GM19324 (cell line): Measurements from ENCODE around the gene CHTF18.
"Not testable (repeated sequence)": the region's sequence is repeated elsewhere in the genome, so short reads cannot be mapped to it uniquely, and the experiment has no call there.

Experiments
- ATAC-seq: cut with Tn5 transposase; IDR thresholded peaks from one replicate; pipeline ENCODE4 v1.9.1; 2021; ENCODE audit warnings: mild to moderate bottlenecking, moderate library complexity; ENCODE audit not compliant: unreplicated experiment, low FRiP score

CHTF18 gene

GRCh38 chr16:822909-823297 lies 34.5 kb downstream of the CHTF18 start:
- no peak for ATAC-seq

GRCh38 chr16:824194-824593 lies 35.8 kb downstream of the CHTF18 start:
- no peak for ATAC-seq

GRCh38 chr16:824601-825000 lies 36.2 kb downstream of the CHTF18 start:
- ATAC-seq = no peak

- no peak for ATAC-seq
Measured at GRCh38 chr16:825341-826061, 37.1 kb downstream of the CHTF18 start.

GRCh38 chr16:827513-827912 lies 39.1 kb downstream of the CHTF18 start:
- no peak for ATAC-seq

GRCh38 chr16:828891-829290 lies 40.5 kb downstream of the CHTF18 start:
- no peak for ATAC-seq

- no peak for ATAC-seq
Measured at GRCh38 chr16:830107-830870, 41.9 kb downstream of the CHTF18 start.

- ATAC-seq = no peak
Measured at GRCh38 chr16:830871-831570, 42.6 kb downstream of the CHTF18 start.

GRCh38 chr16:831571-832413 lies 43.4 kb downstream of the CHTF18 start:
- no peak for ATAC-seq

- no peak for ATAC-seq
Measured at GRCh38 chr16:832652-833336, 44.4 kb downstream of the CHTF18 start.

GRCh38 chr16:833411-833810 lies 45.0 kb downstream of the CHTF18 start:
- no peak for ATAC-seq

GRCh38 chr16:835373-835772 lies 47.0 kb downstream of the CHTF18 start:
- no peak for ATAC-seq

GRCh38 chr16:836221-836620 lies 47.8 kb downstream of the CHTF18 start:
- no peak for ATAC-seq

GRCh38 chr16:836822-837221 lies 48.4 kb downstream of the CHTF18 start:
- not testable (repeated sequence) for ATAC-seq

GRCh38 chr16:838741-839140 lies 50.3 kb downstream of the CHTF18 start:
- no peak for ATAC-seq

- no peak for ATAC-seq
Measured at GRCh38 chr16:839643-840408, 51.4 kb downstream of the CHTF18 start.

GRCh38 chr16:840561-841454 lies 52.4 kb downstream of the CHTF18 start:
- ATAC-seq = no peak

GRCh38 chr16:841455-842060 lies 53.1 kb downstream of the CHTF18 start:
- ATAC-seq = no peak
